ENCODE measurements around the gene CDK14. TPM values are rescaled to one million over a fixed set of nuclear protein-coding genes. Genes with fewer than 3 reads are reported as not detected.

Gene CDK14
- total RNA-seq, 1 donor from 2014 or later = 6.4 TPM

- H3K4me3 ChIP-seq (ENCODE audit: low read depth, low read length) = no peak overlapping the region
- DNase-seq (ENCODE audit: low read depth) = no peak
- TF ChIP-seq CTCF (conservative IDR thresholded peaks at IDR 0.05; ENCODE audit: low read depth, low read length) = no peak
Observed at GRCh38 chr7:91251877-91252276, 655.8 kb downstream of the CDK14 start.

Other genes with a start within 250 kb of the CDK14 start
- gene GTPBP10, start 249.6 kb upstream of the CDK14 start, total RNA-seq = 10.5 and 20.8 TPM in 2 replicates
- gene CLDN12, start 192.9 kb upstream of the CDK14 start, total RNA-seq = 25.2 and 53.3 TPM in 2 replicates
- not detected in 2 replicates for gene PTTG1IP2, start 126.7 kb upstream of the CDK14 start, total RNA-seq